Measurements from ENCODE around the gene MED13L.
A peak's percentile ranks its signal among the peaks of the same experiment; 100 is the strongest.

Gene MED13L

DNA sequence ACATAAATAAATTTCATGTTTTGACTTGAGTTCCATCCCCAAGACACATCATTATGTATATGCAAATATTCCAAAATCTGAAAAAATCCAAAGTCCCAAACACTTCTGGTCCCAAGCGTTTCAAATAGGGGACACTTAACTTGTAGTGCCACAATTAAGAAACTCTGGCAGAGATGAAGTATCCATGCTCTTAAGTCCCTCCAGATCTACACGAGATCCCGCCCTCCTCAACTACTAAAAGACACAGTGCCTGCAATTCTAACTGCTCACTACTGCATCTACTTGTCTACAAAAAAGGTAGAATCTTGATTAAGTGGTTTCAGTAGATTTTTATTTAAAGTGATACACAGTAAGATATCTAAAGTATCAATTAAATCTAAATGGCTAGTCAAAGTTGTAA is 97.0 kb downstream of the MED13L start:
- DNase-seq (ENCODE audit: low spot score), result no peak

DNA sequence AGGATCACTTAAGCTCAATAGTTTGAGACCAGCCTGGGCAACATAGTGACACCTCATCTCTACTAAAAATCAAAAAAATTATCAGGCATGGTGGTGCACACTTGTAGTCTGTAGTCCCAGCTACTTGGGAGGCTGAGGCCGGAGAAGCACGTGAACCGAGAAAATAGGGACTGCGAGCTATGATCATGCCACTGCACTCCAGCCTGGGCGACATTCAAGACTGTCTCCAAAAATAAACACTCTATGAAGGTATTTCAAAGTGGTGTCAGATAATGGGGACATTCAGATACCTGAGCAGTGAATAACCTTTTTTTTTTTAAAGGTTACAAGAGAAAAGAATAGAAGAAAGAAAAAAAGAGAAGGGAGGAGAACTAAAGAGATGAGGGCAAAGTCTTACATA is 98.1 kb downstream of the MED13L start:
- DNase-seq (ENCODE audit: low spot score), result no peak

DNA sequence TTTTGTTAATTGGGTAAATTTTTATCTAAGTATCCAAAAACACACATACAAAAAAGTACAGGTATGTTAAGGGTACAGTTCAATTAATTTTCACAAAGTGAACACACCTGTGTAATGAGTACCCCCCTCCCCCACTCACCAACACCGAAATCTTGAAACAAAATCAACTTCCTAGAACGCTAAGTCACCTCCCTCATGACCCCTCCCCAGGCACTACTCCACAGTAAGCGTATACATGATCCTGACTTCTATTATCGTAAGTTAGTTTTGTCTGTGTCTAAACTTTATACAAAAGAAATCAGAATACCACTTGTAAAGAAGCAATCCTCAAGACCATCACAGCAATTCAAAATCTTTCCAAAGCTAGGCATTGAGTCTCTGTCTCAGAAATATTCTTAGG is 100.5 kb downstream of the MED13L start:
- no peak for DNase-seq (ENCODE audit: low spot score)

GRCh38 chr12:116174904-116175303 is 102.6 kb downstream of the MED13L start:
- DNase-seq (ENCODE audit: low spot score), result no peak

DNA sequence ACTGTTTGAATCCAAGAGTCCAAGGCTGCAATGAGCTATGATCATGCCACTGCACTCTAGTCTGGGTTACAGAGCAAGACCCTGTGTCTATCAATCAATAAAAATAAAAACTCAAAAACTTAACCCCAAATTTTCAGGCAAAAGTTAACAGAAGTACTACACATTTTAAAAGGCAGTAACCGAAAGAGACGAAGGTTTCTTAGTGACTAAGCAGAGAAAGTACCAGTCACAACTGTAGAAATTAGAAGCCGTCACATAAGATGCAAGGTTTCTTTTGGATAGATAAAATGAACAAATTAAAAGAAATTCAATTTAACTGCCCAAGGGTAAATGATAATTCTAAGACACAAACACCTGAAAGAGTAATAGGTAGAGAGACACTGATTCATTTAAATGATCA is 103.5 kb downstream of the MED13L start:
- peak; percentile 40 for DNase-seq (ENCODE audit: low spot score)

DNA sequence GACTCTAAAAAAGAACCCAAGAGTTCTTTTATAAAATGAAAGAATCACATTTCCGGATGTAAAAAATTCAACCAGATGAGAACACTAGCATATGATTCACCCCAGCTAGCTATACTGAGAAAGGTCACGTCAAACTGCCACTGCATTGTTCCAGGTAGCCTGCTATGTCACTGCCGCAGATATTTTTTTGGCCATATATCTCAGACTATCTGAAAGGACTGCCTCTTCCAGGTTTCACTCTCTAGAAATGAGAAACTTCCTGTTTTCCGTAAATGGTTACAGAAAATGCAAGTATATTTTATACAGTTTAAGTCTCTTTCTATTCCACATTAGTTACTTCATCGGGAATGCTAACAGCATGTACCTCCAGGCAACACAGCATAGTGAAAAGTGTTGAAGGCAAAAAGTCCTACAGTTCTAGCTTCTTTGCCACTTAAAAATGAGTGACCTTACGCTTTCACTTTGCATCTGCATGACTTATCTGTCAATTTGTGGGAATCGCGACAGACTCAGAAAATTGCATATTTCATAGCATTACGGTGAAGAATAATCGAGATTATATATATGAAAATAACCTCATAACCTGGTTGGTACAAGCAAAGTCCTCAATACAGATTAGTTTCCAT is 105.2 kb downstream of the MED13L start:
- peak; percentile 88 for DNase-seq (ENCODE audit: low spot score)

- no peak for DNase-seq (ENCODE audit: low spot score)
Observed at GRCh38 chr12:116171549-116171948, 105.9 kb downstream of the MED13L start.

- DNase-seq (ENCODE audit: low spot score), result no peak
Observed at GRCh38 chr12:116169071-116169470, 108.4 kb downstream of the MED13L start.

DNA sequence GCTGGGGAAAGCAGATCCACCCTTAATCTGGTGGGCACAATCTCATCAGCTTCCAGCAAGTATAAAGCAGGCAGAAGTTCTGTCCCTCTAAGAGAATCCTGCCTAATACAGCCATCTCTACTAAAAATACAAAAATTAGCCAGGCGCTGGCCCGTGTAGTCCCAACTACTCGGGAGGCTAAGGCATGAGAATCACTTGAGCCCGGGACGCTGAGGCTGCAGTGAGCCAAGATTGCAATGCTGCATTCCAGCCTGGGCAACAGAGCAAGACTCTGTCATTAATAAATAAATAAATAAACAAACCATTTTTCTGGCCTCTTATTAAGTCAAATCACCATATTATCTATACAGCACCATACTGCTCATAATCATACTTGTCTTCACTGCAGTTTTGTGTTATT is 111.2 kb downstream of the MED13L start:
- DNase-seq (ENCODE audit: low spot score), result no peak

DNA sequence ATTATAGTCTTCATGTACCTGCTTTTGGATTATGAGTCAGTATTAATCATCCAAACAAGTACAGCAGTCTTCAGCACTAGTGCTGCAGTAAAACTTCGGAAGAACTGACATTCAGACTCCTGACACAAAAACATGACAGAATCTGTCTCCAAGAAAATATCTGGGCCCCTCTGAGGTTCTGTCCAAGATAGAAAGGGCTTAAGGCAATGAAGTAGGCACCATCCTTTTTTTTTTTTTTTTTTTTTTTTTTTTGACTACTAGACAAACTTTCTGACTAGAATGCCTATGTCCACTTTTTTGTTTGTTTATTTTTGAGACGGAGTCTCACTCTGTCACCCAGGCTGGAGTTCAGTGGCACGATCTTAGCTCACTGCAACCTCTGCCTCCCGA is 112.5 kb downstream of the MED13L start:
- DNase-seq (ENCODE audit: low spot score), result no peak

DNA sequence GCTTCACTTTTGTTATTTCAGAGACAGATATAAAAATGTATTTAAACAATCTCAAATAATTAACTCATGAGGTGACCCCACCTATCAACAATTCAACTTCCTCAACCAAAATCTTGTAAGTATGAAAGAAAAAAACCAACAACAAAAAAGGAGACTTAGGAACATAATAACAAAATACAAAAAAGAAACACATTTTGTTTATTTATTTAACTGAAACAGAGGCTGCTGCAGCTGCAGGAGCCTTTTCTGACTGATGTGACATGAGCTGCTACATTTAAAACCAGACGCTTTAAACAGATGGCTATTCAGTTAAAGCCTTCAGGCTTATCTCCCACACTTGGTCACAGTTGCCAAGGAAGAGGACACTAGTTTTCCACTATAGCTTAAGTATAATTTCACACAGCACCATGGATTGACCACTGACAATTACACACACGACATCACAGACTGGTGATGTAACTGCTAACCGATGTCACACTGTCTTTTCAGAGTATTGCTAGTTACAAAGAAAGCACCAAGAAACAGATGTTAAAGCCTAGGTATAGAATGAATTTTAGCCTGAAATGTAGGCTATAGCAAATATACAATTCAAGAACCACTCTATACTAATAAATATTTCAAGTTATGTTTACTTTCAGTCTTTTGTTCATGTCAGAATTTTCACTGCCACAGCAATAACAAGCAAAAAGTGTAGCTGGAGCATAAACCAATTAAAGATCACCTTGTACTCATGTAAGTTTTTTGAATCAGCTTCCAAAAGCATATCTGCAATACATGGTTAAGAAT is 113.0 kb downstream of the MED13L start:
- no peak for DNase-seq (ENCODE audit: low spot score)

- no peak for DNase-seq (ENCODE audit: low spot score)
Observed at GRCh38 chr12:116162071-116162470, 115.4 kb downstream of the MED13L start.

DNA sequence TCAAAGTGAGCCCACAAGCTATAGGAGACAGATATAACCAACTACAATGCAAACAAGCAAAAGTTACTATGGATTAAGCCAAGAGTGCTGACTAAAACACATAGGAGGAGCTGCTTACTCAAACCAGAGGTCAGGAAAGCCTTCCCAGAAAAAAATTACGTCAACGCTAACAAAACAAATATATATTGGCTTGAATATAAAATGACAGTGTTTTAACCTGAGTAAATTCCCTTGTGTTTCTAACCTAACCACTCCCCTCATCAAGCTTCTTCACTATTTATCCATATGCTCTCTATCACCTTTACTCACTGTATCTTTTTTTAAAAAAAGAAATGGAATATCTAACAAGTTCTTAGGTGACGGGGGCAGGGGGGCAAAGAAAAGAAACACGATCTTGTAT is 115.9 kb downstream of the MED13L start:
- DNase-seq (ENCODE audit: low spot score), result no peak

DNA sequence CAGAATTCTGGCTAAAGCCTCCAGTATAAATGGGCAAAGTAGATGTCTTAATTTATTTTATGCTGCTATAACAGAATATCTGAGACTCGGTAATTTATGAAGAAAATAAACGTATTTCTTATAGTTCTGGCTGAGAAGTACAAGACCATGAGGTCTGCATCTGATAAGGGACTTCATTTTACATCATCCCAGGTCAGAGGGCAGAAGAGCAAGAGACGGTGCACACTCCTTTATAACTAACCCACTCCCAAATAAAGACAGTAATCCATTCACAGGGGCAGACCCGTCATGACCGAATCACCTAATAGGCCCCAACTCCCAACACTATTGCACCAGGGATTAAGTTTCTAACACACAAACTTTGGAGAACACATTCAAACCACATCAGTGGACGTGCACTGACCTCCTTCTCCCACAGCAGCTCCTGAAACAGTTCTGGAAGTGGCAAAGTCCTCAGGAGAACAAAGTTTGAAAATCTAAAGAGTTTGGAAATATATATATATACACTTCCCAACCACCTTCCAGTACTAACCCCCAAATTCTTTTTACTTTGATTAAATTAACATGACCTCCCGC is 116.5 kb downstream of the MED13L start:
- DNase-seq (ENCODE audit: low spot score), result no peak

DNA sequence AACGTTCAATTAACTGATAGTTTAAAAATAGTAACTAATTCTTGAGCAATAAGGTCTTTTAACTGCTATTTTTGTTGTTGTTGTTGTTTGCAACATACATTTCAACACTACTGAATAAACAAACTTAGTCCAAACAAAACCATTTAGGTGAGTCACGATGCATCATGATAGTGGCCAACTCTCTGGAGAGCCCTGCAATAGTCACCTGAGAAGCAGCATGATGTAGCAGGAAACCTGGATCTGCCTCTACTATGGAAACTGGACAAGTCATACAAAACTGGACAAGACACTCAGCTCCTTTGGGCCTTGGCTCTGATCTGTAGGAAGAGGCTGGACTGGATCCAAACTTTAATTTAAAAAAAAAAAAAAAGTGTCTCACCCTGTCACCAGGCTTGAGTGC is 117.3 kb downstream of the MED13L start:
- no peak for DNase-seq (ENCODE audit: low spot score)

DNA sequence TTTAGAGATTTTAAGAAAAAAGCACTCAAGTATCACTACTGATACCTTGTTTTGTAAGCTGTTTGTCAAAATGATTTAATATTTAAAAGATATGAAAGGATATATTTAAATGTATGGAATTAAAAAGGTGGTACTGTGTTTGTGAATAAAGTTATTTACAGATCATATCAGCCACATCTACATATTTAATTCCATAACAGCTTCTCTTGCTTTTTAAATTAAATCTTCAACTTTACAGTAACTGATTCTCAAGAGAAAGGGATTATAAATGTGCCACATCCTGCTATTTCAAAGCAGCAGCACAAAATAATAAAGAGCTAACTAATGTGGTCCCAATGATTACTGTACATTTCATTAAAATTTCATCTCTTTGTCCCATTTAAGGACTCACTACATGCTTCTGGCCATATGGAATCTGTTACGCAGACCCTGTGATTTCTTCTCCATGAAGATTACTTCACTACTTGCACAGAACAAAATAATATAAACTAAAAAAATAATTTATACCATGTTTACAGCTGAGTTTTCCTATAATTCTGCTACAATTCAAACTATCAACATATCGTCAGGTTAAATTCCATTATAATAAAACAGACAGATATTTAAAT is 117.8 kb downstream of the MED13L start:
- no peak for DNase-seq (ENCODE audit: low spot score)

DNA sequence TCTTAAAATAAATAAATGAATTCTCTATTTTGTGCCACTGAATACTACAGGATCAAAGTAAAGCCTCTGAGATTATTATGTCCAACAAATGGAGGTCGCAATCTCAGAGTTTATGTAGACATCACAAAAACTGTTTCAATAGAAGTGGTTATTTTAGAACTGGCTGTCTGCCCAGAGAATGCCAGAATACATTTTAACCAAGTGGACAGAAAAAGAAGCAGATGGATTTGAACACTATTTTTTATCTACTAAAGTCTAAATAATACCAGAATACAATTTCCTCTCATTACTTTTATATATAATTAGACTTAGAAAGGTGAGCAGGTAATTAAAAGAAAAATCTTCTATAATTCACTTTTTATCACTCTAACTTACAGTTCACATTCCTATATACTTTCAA is 118.3 kb downstream of the MED13L start:
- no peak for DNase-seq (ENCODE audit: low spot score)

- DNase-seq (ENCODE audit: low spot score), result no peak
Observed at GRCh38 chr12:116157845-116158267, 119.6 kb downstream of the MED13L start.

DNA sequence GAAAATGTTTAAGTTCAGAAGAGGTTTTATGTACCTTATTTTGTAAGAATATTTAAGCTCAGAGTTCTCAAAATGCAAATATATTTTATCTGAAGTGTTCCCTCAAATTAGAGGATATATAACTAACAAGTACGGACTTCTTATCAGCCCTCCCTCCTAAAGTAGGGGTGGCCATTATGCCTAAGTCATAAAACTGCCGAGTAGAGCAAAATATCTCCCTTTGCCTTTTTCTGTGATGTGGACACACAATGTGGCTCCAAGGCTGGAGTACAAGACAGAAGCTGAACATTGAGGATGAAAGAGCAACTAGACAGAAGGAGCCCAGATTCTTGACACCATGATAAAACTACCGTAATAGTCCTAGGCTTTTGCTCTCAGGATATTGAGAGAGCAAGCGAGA is 120.9 kb downstream of the MED13L start:
- no peak for DNase-seq (ENCODE audit: low spot score)

- DNase-seq (ENCODE audit: low spot score), result no peak
Observed at GRCh38 chr12:116155383-116155782, 122.1 kb downstream of the MED13L start.

DNA sequence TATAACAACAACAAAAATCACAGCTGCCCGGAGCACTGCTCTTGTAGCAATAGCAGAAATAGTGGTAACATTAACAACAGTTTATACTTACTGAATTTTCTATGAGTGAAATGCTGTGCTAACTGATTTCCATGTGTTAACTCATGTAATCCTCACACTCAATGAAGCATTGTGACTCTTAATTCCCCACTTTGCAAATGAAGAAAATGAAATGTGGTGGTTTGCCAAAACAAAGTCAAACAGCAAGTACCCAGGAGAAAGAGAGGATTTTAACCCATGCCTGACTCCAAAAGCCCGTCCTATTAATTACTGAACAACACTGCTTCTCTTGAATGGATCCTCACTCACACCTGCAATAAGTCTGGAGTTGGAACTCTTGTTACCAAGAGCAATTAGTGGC is 123.5 kb downstream of the MED13L start:
- no peak for DNase-seq (ENCODE audit: low spot score)

- DNase-seq (ENCODE audit: low spot score), result no peak
Observed at GRCh38 chr12:116153113-116153512, 124.4 kb downstream of the MED13L start.

- no peak for DNase-seq (ENCODE audit: low spot score)
Observed at GRCh38 chr12:116152268-116152667, 125.2 kb downstream of the MED13L start.

All from activated CD4-positive, alpha-beta T cell treated with anti-CD3 and anti-CD28 coated beads, Interleukin-2, Interleukin-4, amounts not matched to agents 100 ng/mL and 50 ng/mL, durations not matched to agents 16 hours and 8 hours (primary cell).